Astrocyte (in vitro differentiated cells and primary cell): Measurements from ENCODE around the gene GADD45B.

Experiments used
- EZH2 ChIP-seq: IDR thresholded peaks from 2 replicates; pipeline ENCODE4 v1.6.1; 2012; ENCODE audit warnings: mild to moderate bottlenecking, low read length, inconsistent platforms; ENCODE audit not compliant: insufficient read depth
- TF ChIP-seq, protein P1 (sequence below): IDR thresholded peaks from 2 replicates; pipeline ENCODE4 v1.5.1; 2011; ENCODE audit warnings: low read depth, mild to moderate bottlenecking, inconsistent platforms, low read length, moderate library complexity; ENCODE audit not compliant: insufficient read depth

DNA sequence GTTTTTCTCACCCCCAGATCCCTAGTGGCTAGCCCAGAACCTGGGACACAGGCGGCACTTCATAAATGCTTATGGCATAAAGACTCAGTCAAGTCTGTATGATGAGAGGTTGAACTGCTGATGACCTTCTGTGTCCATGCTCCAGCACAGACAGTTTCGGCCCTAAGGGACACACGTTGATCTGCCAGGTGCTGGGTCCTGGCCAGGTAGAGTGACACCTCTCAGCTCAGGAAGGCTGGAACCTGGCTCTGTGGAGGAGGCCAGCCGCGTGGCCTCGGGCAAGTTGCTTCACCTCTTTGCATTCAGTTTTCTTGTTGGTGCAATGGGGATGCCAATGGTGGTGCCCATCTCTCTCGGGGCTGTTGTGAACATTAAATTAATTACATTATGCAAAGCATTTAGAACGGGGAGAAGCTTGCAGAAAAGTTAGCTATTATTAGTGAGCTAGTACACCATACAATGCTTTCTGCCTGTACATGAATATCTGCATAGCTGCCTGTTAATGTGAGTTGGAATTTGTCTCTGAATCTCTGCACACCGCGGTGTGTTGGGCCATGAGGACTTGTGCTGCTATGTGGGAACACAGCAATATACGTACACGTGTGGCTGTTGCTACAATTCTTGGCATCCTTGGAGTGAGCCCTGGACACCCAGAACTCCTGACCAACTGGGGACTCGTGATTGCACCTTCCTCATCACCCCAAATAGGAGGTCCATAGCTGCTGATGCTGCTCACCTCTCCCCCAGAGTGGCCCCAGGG, 8.4 kb downstream of the GADD45B start:
- TF ChIP-seq EZH2, result no peak
- TF ChIP-seq, protein P1, sequence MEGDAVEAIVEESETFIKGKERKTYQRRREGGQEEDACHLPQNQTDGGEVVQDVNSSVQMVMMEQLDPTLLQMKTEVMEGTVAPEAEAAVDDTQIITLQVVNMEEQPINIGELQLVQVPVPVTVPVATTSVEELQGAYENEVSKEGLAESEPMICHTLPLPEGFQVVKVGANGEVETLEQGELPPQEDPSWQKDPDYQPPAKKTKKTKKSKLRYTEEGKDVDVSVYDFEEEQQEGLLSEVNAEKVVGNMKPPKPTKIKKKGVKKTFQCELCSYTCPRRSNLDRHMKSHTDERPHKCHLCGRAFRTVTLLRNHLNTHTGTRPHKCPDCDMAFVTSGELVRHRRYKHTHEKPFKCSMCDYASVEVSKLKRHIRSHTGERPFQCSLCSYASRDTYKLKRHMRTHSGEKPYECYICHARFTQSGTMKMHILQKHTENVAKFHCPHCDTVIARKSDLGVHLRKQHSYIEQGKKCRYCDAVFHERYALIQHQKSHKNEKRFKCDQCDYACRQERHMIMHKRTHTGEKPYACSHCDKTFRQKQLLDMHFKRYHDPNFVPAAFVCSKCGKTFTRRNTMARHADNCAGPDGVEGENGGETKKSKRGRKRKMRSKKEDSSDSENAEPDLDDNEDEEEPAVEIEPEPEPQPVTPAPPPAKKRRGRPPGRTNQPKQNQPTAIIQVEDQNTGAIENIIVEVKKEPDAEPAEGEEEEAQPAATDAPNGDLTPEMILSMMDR, result no peak
